ENCODE measurements around the gene LARP4. TPM values are rescaled to one million over a fixed set of nuclear protein-coding genes. Genes with fewer than 3 reads are reported as not detected.

Gene LARP4
- total RNA-seq, 6 donors from 2014 or later: 29.1 to 75.2 (median 45.4) TPM

DNA sequence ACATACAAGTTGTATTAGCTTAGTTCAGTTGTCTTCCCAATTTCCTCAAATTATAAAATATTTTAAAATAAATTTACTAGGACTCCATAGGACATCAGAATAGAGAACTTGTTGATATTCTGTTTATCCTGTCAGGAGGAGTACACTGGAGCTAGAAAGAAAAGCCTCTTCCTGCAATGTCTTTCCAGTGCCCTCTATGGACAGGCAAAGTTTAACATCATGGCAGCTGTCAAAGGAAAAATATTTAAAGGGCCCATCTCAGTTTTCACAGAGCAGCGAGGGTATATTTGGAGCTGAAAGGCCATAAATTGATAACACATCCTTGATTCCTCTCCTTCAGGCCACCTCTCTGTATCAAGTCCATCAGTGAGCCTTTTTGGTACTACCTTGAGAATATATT lies 123.1 kb downstream of the LARP4 start:
- peaks cover 7 to 37% (median 15%) of the 10 kb centered on the region in 4 donors for H3K4me1 ChIP-seq
- H3K36me3 ChIP-seq: no peaks in the 10 kb centered on the region
- no peaks in the 10 kb centered on the region for H3K27me3 ChIP-seq
- no peak overlapping the region for H3K4me3 ChIP-seq
- DNase-seq (no peak), ATAC-seq (ENCODE audit: low FRiP score in 2 of 2) (no peak)
- WGBS, 2 donors: 96% methylated on average over 1 of the region's 1 CpG
- H3K27ac ChIP-seq: no peak overlapping the region
- TF ChIP-seq POLR2A (IDR thresholded peaks at IDR 0.05): no peak
- TF ChIP-seq EP300 (IDR thresholded peaks at IDR 0.05): no peak
- TF ChIP-seq POLR2AphosphoS5 (IDR thresholded peaks at IDR 0.05): no peak
- TF ChIP-seq, protein P1, sequence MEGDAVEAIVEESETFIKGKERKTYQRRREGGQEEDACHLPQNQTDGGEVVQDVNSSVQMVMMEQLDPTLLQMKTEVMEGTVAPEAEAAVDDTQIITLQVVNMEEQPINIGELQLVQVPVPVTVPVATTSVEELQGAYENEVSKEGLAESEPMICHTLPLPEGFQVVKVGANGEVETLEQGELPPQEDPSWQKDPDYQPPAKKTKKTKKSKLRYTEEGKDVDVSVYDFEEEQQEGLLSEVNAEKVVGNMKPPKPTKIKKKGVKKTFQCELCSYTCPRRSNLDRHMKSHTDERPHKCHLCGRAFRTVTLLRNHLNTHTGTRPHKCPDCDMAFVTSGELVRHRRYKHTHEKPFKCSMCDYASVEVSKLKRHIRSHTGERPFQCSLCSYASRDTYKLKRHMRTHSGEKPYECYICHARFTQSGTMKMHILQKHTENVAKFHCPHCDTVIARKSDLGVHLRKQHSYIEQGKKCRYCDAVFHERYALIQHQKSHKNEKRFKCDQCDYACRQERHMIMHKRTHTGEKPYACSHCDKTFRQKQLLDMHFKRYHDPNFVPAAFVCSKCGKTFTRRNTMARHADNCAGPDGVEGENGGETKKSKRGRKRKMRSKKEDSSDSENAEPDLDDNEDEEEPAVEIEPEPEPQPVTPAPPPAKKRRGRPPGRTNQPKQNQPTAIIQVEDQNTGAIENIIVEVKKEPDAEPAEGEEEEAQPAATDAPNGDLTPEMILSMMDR (IDR thresholded peaks at IDR 0.05): no peak
- H3K9me3 ChIP-seq: no peaks in the 10 kb centered on the region

DNA sequence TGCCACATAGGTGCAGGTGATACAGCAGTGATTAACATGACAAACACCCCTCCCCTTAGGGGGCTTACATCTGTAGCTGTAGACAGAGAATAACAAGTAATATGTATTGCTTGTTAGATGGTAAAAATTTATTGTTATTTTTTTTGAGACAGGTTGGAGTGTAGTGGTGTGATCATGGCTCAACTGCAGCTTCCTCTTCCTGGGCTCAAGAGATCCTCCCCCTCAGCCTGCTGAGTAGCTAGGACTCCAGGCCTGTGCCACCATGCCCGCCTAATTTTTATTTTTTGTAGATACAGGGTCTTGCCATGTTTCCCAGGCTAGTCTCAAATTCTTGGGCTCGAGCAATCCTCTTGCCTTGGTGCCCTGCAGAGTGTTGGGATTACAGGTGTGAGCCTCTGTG lies 123.9 kb downstream of the LARP4 start:
- no peak for DNase-seq
- ATAC-seq (ENCODE audit: low FRiP score in 2 of 2): no peak
- 96 to 100% methylated on average over 2 of the region's 2 CpGs for WGBS, 2 donors
- H3K27me3 ChIP-seq: no peaks in the 10 kb centered on the region
- no peak overlapping the region for H3K27ac ChIP-seq
- H3K9me3 ChIP-seq: no peaks in the 10 kb centered on the region
- peaks cover 7 to 38% (median 11%) of the 10 kb centered on the region in 4 donors for H3K4me1 ChIP-seq
- H3K36me3 ChIP-seq: no peaks in the 10 kb centered on the region
- no peak for TF ChIP-seq POLR2A (IDR thresholded peaks at IDR 0.05)
- no peak for TF ChIP-seq POLR2AphosphoS5 (IDR thresholded peaks at IDR 0.05)
- no peak for TF ChIP-seq EP300 (IDR thresholded peaks at IDR 0.05)
- TF ChIP-seq, protein P1 (IDR thresholded peaks at IDR 0.05): no peak
- no peak overlapping the region for H3K4me3 ChIP-seq

DNA sequence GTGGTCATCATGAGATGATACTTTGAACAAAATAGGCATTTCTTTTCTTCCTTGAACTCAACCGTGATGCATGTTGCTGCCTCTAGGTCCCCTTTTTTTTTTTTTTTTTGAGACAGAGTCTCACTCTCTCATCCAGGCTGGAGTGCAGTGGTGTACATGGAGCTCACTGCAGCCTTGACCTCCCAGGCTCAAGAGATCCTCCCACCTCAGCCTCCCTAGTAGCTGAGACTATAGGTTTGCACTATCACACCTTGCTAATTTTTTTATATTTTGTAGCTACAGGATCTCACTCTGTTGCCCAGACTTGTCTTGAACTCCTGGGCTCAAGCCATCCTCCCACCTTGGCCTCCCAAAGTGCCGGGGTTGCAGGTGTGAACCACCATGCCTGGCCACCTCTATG lies 124.7 kb downstream of the LARP4 start:
- no peaks in the 10 kb centered on the region for H3K27me3 ChIP-seq
- 96 to 98% methylated on average over 2 of the region's 2 CpGs for WGBS, 2 donors
- H3K27ac ChIP-seq: no peak overlapping the region
- peaks cover 3 to 32% (median 9%) of the 10 kb centered on the region in 4 donors for H3K4me1 ChIP-seq
- DNase-seq: no peak
- H3K9me3 ChIP-seq: no peaks in the 10 kb centered on the region
- no peak overlapping the region for H3K4me3 ChIP-seq
- ATAC-seq (ENCODE audit: low FRiP score in 2 of 2): no peak
- TF ChIP-seq EP300 (IDR thresholded peaks at IDR 0.05) (no peak), POLR2AphosphoS5 (IDR thresholded peaks at IDR 0.05) (no peak), POLR2A (IDR thresholded peaks at IDR 0.05) (no peak)
- TF ChIP-seq, protein P1 (IDR thresholded peaks at IDR 0.05): no peak
- no peaks in the 10 kb centered on the region for H3K36me3 ChIP-seq

DNA sequence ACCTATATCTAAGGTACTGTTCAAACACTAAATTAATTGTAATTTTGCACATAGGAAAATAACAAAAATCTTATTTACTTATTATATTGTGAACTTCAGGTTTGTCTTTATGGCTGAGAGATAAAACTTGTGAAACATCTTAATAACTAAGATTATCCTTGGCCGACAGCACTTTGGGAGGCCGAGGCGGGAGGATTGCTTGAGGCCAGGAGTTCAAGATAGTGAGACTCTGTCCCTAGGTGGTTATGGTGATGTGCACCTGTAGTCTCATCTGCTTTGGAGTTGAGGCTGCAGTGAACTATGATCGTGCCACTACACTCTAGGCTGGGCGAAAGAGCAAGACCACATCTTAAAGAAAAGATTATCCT lies 126.7 kb downstream of the LARP4 start:
- WGBS, 2 donors: 97% methylated on average over 5 of the region's 5 CpGs

DNA sequence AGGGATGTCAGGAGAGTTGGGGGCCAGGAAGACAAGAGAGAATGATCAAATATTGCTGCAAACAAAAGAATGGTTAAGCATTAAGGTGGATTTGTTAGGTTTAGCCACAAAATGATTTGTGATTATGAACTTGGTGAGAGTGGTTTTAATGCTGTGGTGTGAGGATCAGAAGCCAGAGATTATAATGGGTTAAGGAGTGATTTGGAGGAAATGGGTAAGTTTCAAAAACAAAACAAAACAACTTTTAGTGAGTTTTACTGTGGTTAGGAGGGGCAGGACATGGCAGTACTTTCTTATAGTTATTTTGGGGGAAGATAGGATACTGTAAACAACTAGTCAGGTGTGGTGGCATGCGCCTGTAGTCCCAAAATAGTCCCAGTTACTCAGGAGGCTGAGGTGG lies 128.1 kb downstream of the LARP4 start:
- 95 to 100% methylated on average over 1 of the region's 1 CpG for WGBS, 2 donors
- no peak for ATAC-seq (ENCODE audit: low FRiP score in 2 of 2)
- H3K27me3 ChIP-seq: no peaks in the 10 kb centered on the region
- no peak overlapping the region for H3K4me3 ChIP-seq
- no peaks in the 10 kb centered on the region for H3K9me3 ChIP-seq
- no peak for TF ChIP-seq POLR2AphosphoS5 (IDR thresholded peaks at IDR 0.05)
- TF ChIP-seq, protein P1 (IDR thresholded peaks at IDR 0.05): no peak
- TF ChIP-seq POLR2A (IDR thresholded peaks at IDR 0.05): no peak
- TF ChIP-seq EP300 (IDR thresholded peaks at IDR 0.05): no peak
- no peaks in the 10 kb centered on the region for H3K36me3 ChIP-seq
- H3K27ac ChIP-seq: no peak overlapping the region
- DNase-seq: no peak
- peaks cover 19 to 43% (median 28%) of the 10 kb centered on the region in 4 donors for H3K4me1 ChIP-seq

More for the DNA sequence above, 126.7 kb downstream of the LARP4 start:
- no peak overlapping the region for H3K27ac ChIP-seq
- ATAC-seq (ENCODE audit: low FRiP score in 2 of 2) (no peak), DNase-seq (no peak)
- no peak for TF ChIP-seq EP300 (IDR thresholded peaks at IDR 0.05)
- TF ChIP-seq, protein P1 (IDR thresholded peaks at IDR 0.05): no peak
- no peak for TF ChIP-seq POLR2A (IDR thresholded peaks at IDR 0.05)
- TF ChIP-seq POLR2AphosphoS5 (IDR thresholded peaks at IDR 0.05): no peak
- no peaks in the 10 kb centered on the region for H3K9me3 ChIP-seq
- H3K36me3 ChIP-seq: no peaks in the 10 kb centered on the region
- H3K4me1 ChIP-seq: peaks cover 5 to 33% (median 13%) of the 10 kb centered on the region in 4 donors
- no peaks in the 10 kb centered on the region for H3K27me3 ChIP-seq
- H3K4me3 ChIP-seq: no peak overlapping the region

Data from upper lobe of left lung (tissue), 6 donors.